SK-N-SH treated with all-trans-retinoic acid at 6 μM for 48 hours (cell line): ENCODE results near the gene TLE2.

Experiments used
- ATAC-seq: fragments of 200-7000 bp; cut with Tn5 transposase; 3 replicates; pipeline ENCODE4 v1.9.1; 2020; ENCODE audit warnings: mild to moderate bottlenecking, moderate library complexity
- ARNTL ChIP-seq: fragments of 450-650 bp; formaldehyde crosslinking; IDR thresholded peaks from 2 replicates; pipeline ENCODE4 v1.5.0; 2020; ENCODE audit warnings: low read depth, mild to moderate bottlenecking, moderate library complexity, borderline replicate concordance
- BACH2 ChIP-seq: fragments of 250-450 bp; sonication (Bioruptor Pico); IDR thresholded peaks from 2 replicates; pipeline ENCODE4 v1.9.0; 2021; ENCODE audit warnings: mild to moderate bottlenecking, borderline replicate concordance
- CSDC2 ChIP-seq: fragments of 250-450 bp; sonication (Bioruptor Pico); IDR thresholded peaks from 2 replicates; pipeline ENCODE4 v1.5.0; 2020; ENCODE audit warnings: mild to moderate bottlenecking, moderate library complexity
- CSRNP3 ChIP-seq: fragments of 250-450 bp; sonication (Bioruptor Pico); IDR thresholded peaks from 2 replicates; pipeline ENCODE4 v1.5.1; 2021; ENCODE audit warnings: mild to moderate bottlenecking, moderate library complexity
- ESRRG ChIP-seq: fragments of 250-450 bp; sonication (Bioruptor Pico); IDR thresholded peaks from 2 replicates; pipeline ENCODE4 v1.6.1; 2021; ENCODE audit warnings: mild to moderate bottlenecking
- GLIS3 ChIP-seq: fragments of 250-450 bp; sonication (Bioruptor Pico); IDR thresholded peaks from 2 replicates; pipeline ENCODE4 v1.5.0; 2020; ENCODE audit warnings: mild to moderate bottlenecking, moderate library complexity
- OSR1 ChIP-seq: fragments of 250-450 bp; sonication (Bioruptor Pico); IDR thresholded peaks from 2 replicates; pipeline ENCODE4 v1.8.0; 2022; ENCODE audit warnings: moderate library complexity, mild to moderate bottlenecking, inconsistent platforms
- POU6F1 ChIP-seq: fragments of 250-450 bp; sonication (Bioruptor Pico); IDR thresholded peaks from 2 replicates; pipeline ENCODE4 v1.8.0; 2021; ENCODE audit warnings: low read depth, mild to moderate bottlenecking, moderate library complexity, borderline replicate concordance
- PPARA ChIP-seq: fragments of 250-450 bp; sonication (Bioruptor Pico); IDR thresholded peaks from 2 replicates; pipeline ENCODE4 v1.5.0; 2020; ENCODE audit warnings: mild to moderate bottlenecking, borderline replicate concordance
- RARB ChIP-seq: fragments of 250-450 bp; sonication (Bioruptor Pico); IDR thresholded peaks from 2 replicates; pipeline ENCODE4 v1.8.0; 2021; ENCODE audit warnings: mild to moderate bottlenecking, moderate library complexity
- SNAI2 ChIP-seq: fragments of 250-450 bp; sonication (Bioruptor Pico); IDR thresholded peaks from 2 replicates; pipeline ENCODE4 v1.5.0; 2020; ENCODE audit warnings: mild to moderate bottlenecking, moderate library complexity
- TCF4 ChIP-seq: fragments of 250-450 bp; sonication (Bioruptor Pico); IDR thresholded peaks from 2 replicates; pipeline ENCODE4 v1.8.0; 2021; ENCODE audit warnings: mild to moderate bottlenecking, moderate library complexity, borderline replicate concordance
- TOX ChIP-seq: fragments of 250-450 bp; sonication (Bioruptor Pico); IDR thresholded peaks from 2 replicates; pipeline ENCODE4 v1.8.0; 2021; ENCODE audit warnings: mild to moderate bottlenecking, moderate library complexity, borderline replicate concordance
- ZC3H10 ChIP-seq: fragments of 250-450 bp; sonication (Bioruptor Pico); IDR thresholded peaks from 2 replicates; pipeline ENCODE4 v1.5.1; 2021; ENCODE audit warnings: mild to moderate bottlenecking, moderate library complexity
- ZFP3 ChIP-seq: fragments of 250-450 bp; sonication (Bioruptor Pico); IDR thresholded peaks from 2 replicates; pipeline ENCODE4 v1.5.0; 2020; ENCODE audit warnings: mild to moderate bottlenecking, moderate library complexity
- ZNF565 ChIP-seq: fragments of 450-650 bp; formaldehyde crosslinking; conservative IDR thresholded peaks from 2 replicates; pipeline ENCODE4 v1.5.0; 2020; ENCODE audit warnings: low read depth, mild to moderate bottlenecking, moderate library complexity
- ZNF70 ChIP-seq: fragments of 450-650 bp; formaldehyde crosslinking; IDR thresholded peaks from 2 replicates; pipeline ENCODE4 v1.5.0; 2020; ENCODE audit warnings: mild to moderate bottlenecking, moderate library complexity
- ZNF8 ChIP-seq: fragments of 450-650 bp; formaldehyde crosslinking; IDR thresholded peaks from 2 replicates; pipeline ENCODE4 v1.5.0; 2020; ENCODE audit warnings: mild to moderate bottlenecking, moderate library complexity
- TF ChIP-seq, protein P1 (sequence below): fragments of 250-450 bp; sonication (Bioruptor Pico); IDR thresholded peaks from 2 replicates; pipeline ENCODE4 v1.5.0; 2020; ENCODE audit warnings: mild to moderate bottlenecking, moderate library complexity
- TF ChIP-seq, protein P2 (sequence below): fragments of 250-450 bp; sonication (Bioruptor Pico); IDR thresholded peaks from 2 replicates; pipeline ENCODE4 v1.5.1; 2020; ENCODE audit warnings: low read depth, mild to moderate bottlenecking, moderate library complexity
- TF ChIP-seq, protein P3 (sequence below): fragments of 250-450 bp; sonication (Bioruptor Pico); IDR thresholded peaks from 2 replicates; pipeline ENCODE4 v1.8.0; 2020; ENCODE audit warnings: mild to moderate bottlenecking, moderate library complexity, borderline replicate concordance

The TLE2 gene

GRCh38 chr19:3033595-3034405, 4.7 kb upstream of the TLE2 start:
- no peak for ATAC-seq
- TF ChIP-seq ZC3H10 (CRISPR knock-in tag) = no peak
- no peak for TF ChIP-seq POU6F1 (CRISPR knock-in tag)
- TF ChIP-seq RARB (CRISPR knock-in tag) = no peak
- no peak for TF ChIP-seq CSDC2
- TF ChIP-seq, protein P1, sequence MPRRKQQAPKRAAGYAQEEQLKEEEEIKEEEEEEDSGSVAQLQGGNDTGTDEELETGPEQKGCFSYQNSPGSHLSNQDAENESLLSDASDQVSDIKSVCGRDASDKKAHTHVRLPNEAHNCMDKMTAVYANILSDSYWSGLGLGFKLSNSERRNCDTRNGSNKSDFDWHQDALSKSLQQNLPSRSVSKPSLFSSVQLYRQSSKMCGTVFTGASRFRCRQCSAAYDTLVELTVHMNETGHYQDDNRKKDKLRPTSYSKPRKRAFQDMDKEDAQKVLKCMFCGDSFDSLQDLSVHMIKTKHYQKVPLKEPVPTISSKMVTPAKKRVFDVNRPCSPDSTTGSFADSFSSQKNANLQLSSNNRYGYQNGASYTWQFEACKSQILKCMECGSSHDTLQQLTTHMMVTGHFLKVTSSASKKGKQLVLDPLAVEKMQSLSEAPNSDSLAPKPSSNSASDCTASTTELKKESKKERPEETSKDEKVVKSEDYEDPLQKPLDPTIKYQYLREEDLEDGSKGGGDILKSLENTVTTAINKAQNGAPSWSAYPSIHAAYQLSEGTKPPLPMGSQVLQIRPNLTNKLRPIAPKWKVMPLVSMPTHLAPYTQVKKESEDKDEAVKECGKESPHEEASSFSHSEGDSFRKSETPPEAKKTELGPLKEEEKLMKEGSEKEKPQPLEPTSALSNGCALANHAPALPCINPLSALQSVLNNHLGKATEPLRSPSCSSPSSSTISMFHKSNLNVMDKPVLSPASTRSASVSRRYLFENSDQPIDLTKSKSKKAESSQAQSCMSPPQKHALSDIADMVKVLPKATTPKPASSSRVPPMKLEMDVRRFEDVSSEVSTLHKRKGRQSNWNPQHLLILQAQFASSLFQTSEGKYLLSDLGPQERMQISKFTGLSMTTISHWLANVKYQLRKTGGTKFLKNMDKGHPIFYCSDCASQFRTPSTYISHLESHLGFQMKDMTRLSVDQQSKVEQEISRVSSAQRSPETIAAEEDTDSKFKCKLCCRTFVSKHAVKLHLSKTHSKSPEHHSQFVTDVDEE (CRISPR knock-in tag) = no peak
- TF ChIP-seq OSR1 (CRISPR knock-in tag) = no peak
- no peak for TF ChIP-seq SNAI2 (CRISPR knock-in tag)
- TF ChIP-seq, all 23 proteins: peak for 0

GRCh38 chr19:3031607-3031867, 2.5 kb upstream of the TLE2 start:
- TF ChIP-seq OSR1 (CRISPR knock-in tag) = no peak
- TF ChIP-seq RARB (CRISPR knock-in tag) = no peak
- TF ChIP-seq, protein P2, sequence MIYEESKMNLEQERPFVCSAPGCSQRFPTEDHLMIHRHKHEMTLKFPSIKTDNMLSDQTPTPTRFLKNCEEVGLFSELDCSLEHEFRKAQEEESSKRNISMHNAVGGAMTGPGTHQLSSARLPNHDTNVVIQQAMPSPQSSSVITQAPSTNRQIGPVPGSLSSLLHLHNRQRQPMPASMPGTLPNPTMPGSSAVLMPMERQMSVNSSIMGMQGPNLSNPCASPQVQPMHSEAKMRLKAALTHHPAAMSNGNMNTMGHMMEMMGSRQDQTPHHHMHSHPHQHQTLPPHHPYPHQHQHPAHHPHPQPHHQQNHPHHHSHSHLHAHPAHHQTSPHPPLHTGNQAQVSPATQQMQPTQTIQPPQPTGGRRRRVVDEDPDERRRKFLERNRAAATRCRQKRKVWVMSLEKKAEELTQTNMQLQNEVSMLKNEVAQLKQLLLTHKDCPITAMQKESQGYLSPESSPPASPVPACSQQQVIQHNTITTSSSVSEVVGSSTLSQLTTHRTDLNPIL (CRISPR knock-in tag) = no peak
- TF ChIP-seq GLIS3 (CRISPR knock-in tag) = no peak
- no peak for TF ChIP-seq TCF4 (CRISPR knock-in tag)
- no peak for TF ChIP-seq ZFP3 (CRISPR knock-in tag)
- TF ChIP-seq PPARA = no peak
- no peak for TF ChIP-seq CSRNP3
- no peak for TF ChIP-seq ARNTL
- no peak for TF ChIP-seq BACH2
- TF ChIP-seq CSDC2 = no peak
- TF ChIP-seq TOX (CRISPR knock-in tag) = no peak
- TF ChIP-seq, protein P3, sequence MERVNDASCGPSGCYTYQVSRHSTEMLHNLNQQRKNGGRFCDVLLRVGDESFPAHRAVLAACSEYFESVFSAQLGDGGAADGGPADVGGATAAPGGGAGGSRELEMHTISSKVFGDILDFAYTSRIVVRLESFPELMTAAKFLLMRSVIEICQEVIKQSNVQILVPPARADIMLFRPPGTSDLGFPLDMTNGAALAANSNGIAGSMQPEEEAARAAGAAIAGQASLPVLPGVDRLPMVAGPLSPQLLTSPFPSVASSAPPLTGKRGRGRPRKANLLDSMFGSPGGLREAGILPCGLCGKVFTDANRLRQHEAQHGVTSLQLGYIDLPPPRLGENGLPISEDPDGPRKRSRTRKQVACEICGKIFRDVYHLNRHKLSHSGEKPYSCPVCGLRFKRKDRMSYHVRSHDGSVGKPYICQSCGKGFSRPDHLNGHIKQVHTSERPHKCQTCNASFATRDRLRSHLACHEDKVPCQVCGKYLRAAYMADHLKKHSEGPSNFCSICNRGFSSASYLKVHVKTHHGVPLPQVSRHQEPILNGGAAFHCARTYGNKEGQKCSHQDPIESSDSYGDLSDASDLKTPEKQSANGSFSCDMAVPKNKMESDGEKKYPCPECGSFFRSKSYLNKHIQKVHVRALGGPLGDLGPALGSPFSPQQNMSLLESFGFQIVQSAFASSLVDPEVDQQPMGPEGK = no peak
- TF ChIP-seq ZC3H10 (CRISPR knock-in tag) = no peak
- TF ChIP-seq ZNF70 = no peak
- TF ChIP-seq ZNF8 (CRISPR knock-in tag) = no peak
- no peak for TF ChIP-seq POU6F1 (CRISPR knock-in tag)
- no peak for TF ChIP-seq ESRRG (CRISPR knock-in tag)
- TF ChIP-seq ZNF565 (CRISPR knock-in tag) = no peak
- no peak for TF ChIP-seq SNAI2 (CRISPR knock-in tag)
- ATAC-seq = no peak
